KMS-11 (cell line): ENCODE results near the gene KIF26A.

Source experiments
- H2AFZ ChIP-seq: fragments of 200-600 bp; sonication (generic); 2 replicates; pipeline ENCODE4 v1.6.1; 2016; ENCODE audit warnings: antibody characterized with exemption, mixed run types, low read depth
- H3K27ac ChIP-seq: fragments of 200-600 bp; sonication (generic); 2 replicates; pipeline ENCODE4 v1.6.1; 2016; ENCODE audit warnings: mild to moderate bottlenecking, mixed run types
- H3K27me3 ChIP-seq: fragments of 200-600 bp; sonication (generic); 2 replicates; pipeline ENCODE4 v1.6.1; 2017; ENCODE audit warnings: mild to moderate bottlenecking, low read depth, mixed run types, moderate library complexity; ENCODE audit not compliant: insufficient read depth
- H3K36me3 ChIP-seq: fragments of 200-600 bp; sonication (generic); 2 replicates; pipeline ENCODE4 v1.6.1; 2017; ENCODE audit warnings: mild to moderate bottlenecking, mixed run types; ENCODE audit not compliant: insufficient read depth
- H3K4me1 ChIP-seq: fragments of 200-600 bp; sonication (generic); 2 replicates; pipeline ENCODE4 v1.6.1; 2016; ENCODE audit warnings: mild to moderate bottlenecking, low read depth, mixed run types; ENCODE audit not compliant: poor library complexity, severe bottlenecking
- H3K4me2 ChIP-seq: fragments of 200-600 bp; sonication (generic); 2 replicates; pipeline ENCODE4 v1.7.0; 2016; ENCODE audit warnings: mild to moderate bottlenecking, mixed run types
- H3K4me3 ChIP-seq: fragments of 200-600 bp; sonication (generic); IDR thresholded peaks from 2 replicates; pipeline ENCODE4 v1.6.1; 2017; ENCODE audit warnings: low read depth, low read length, mixed read lengths; ENCODE audit not compliant: insufficient read depth
- H3K79me2 ChIP-seq: fragments of 200-600 bp; sonication (generic); 2 replicates; pipeline ENCODE4 v1.6.1; 2016; ENCODE audit warnings: low read depth, mixed run types; ENCODE audit not compliant: insufficient read depth
- H3K9ac ChIP-seq: fragments of 200-600 bp; sonication (generic); 2 replicates; pipeline ENCODE4 v1.6.1; 2016; ENCODE audit warnings: mild to moderate bottlenecking, mixed run types
- H4K20me1 ChIP-seq: fragments of 200-600 bp; sonication (generic); 2 replicates; pipeline ENCODE4 v1.6.1; 2016; ENCODE audit warnings: mild to moderate bottlenecking, mixed run types; ENCODE audit not compliant: insufficient read depth
- CTCF ChIP-seq: fragments of 200-600 bp; sonication (generic); conservative IDR thresholded peaks from 2 replicates; pipeline ENCODE4 v1.6.1; 2017; ENCODE audit warnings: low read depth, mild to moderate bottlenecking, antibody characterized with exemption, low read length, moderate library complexity, mixed read lengths

Gene KIF26A

GRCh38 chr14:104140213-104140462 is 1.8 kb downstream of the KIF26A start:
- no peaks in the 10 kb centered on the region for H3K4me1 ChIP-seq
- no peak for TF ChIP-seq CTCF
- peaks cover 23% of the 10 kb centered on the region; the same call in 1 of the 2 replicates for H3K27me3 ChIP-seq
- H3K4me3 ChIP-seq = no peak overlapping the region
- H3K27ac ChIP-seq = no peak overlapping the region
- no peaks in the 10 kb centered on the region for H3K36me3 ChIP-seq
- H3K79me2 ChIP-seq = no peaks in the 10 kb centered on the region
- H3K4me2 ChIP-seq = no peak overlapping the region
- H3K9ac ChIP-seq = no peak overlapping the region
- no peak overlapping the region for H2AFZ ChIP-seq
- H4K20me1 ChIP-seq = no peaks in the 10 kb centered on the region

- Histone ChIP-seq H3K4me3 (no peak overlapping the region), H4K20me1 (no peaks in the 10 kb centered on the region), H3K4me2 (no peak overlapping the region), H3K27ac (no peak overlapping the region), H3K9ac (no peak overlapping the region), H3K27me3 (peaks cover 21% of the 10 kb centered on the region; the same call in 1 of the 2 replicates), H2AFZ (no peak overlapping the region), H3K79me2 (no peaks in the 10 kb centered on the region), H3K36me3 (no peaks in the 10 kb centered on the region), H3K4me1 (no peaks in the 10 kb centered on the region)
- TF ChIP-seq CTCF = no peak
Measured at GRCh38 chr14:104140463-104141331, 2.3 kb downstream of the KIF26A start.

- H3K4me1 ChIP-seq = no peaks in the 10 kb centered on the region
- no peaks in the 10 kb centered on the region for H3K79me2 ChIP-seq
- H3K27me3 ChIP-seq = peaks cover 27% of the 10 kb centered on the region; the same call in 1 of the 2 replicates
- no peak overlapping the region for H2AFZ ChIP-seq
- H3K36me3 ChIP-seq = no peaks in the 10 kb centered on the region
- H3K4me3 ChIP-seq = no peak overlapping the region
- TF ChIP-seq CTCF = no peak
- no peak overlapping the region for H3K9ac ChIP-seq
- no peaks in the 10 kb centered on the region for H4K20me1 ChIP-seq
- H3K4me2 ChIP-seq = no peak overlapping the region
- H3K27ac ChIP-seq = no peak overlapping the region
Measured at GRCh38 chr14:104141621-104142091, 3.3 kb downstream of the KIF26A start.

- no peak overlapping the region for H3K4me3 ChIP-seq
- H3K4me2 ChIP-seq = no peak overlapping the region
- H3K36me3 ChIP-seq = no peaks in the 10 kb centered on the region
- H3K27ac ChIP-seq = no peak overlapping the region
- H3K9ac ChIP-seq = no peak overlapping the region
- H3K79me2 ChIP-seq = no peaks in the 10 kb centered on the region
- TF ChIP-seq CTCF = no peak
- no peak overlapping the region for H2AFZ ChIP-seq
- peaks cover 28% of the 10 kb centered on the region; the same call in 1 of the 2 replicates for H3K27me3 ChIP-seq
- H3K4me1 ChIP-seq = no peaks in the 10 kb centered on the region
- no peaks in the 10 kb centered on the region for H4K20me1 ChIP-seq
Measured at GRCh38 chr14:104142136-104142945, 4.0 kb downstream of the KIF26A start.
